SK-N-SH treated with all-trans-retinoic acid at 6 μM for 48 hours (cell line): ENCODE data around the gene FGF14.

Experiments
- ATAC-seq: fragments of 200-7000 bp; cut with Tn5 transposase; 3 replicates; pipeline ENCODE4 v1.9.1; 2020; ENCODE audit warnings: mild to moderate bottlenecking, moderate library complexity
- ARNTL ChIP-seq: fragments of 450-650 bp; formaldehyde crosslinking; IDR thresholded peaks from 2 replicates; pipeline ENCODE4 v1.5.0; 2020; ENCODE audit warnings: low read depth, mild to moderate bottlenecking, moderate library complexity, borderline replicate concordance
- BACH2 ChIP-seq: fragments of 250-450 bp; sonication (Bioruptor Pico); IDR thresholded peaks from 2 replicates; pipeline ENCODE4 v1.9.0; 2021; ENCODE audit warnings: mild to moderate bottlenecking, borderline replicate concordance
- CREB5 ChIP-seq: fragments of 250-450 bp; sonication (Bioruptor Pico); IDR thresholded peaks from 2 replicates; pipeline ENCODE4 v1.5.1; 2020; ENCODE audit warnings: low read depth, mild to moderate bottlenecking, moderate library complexity
- CSDC2 ChIP-seq: fragments of 250-450 bp; sonication (Bioruptor Pico); IDR thresholded peaks from 2 replicates; pipeline ENCODE4 v1.5.0; 2020; ENCODE audit warnings: mild to moderate bottlenecking, moderate library complexity
- CSRNP3 ChIP-seq: fragments of 250-450 bp; sonication (Bioruptor Pico); IDR thresholded peaks from 2 replicates; pipeline ENCODE4 v1.5.1; 2021; ENCODE audit warnings: mild to moderate bottlenecking, moderate library complexity
- ESRRG ChIP-seq: fragments of 250-450 bp; sonication (Bioruptor Pico); IDR thresholded peaks from 2 replicates; pipeline ENCODE4 v1.6.1; 2021; ENCODE audit warnings: mild to moderate bottlenecking
- GLIS3 ChIP-seq: fragments of 250-450 bp; sonication (Bioruptor Pico); IDR thresholded peaks from 2 replicates; pipeline ENCODE4 v1.5.0; 2020; ENCODE audit warnings: mild to moderate bottlenecking, moderate library complexity
- ISL1 ChIP-seq: fragments of 250-450 bp; sonication (Bioruptor Pico); IDR thresholded peaks from 2 replicates; pipeline ENCODE4 v2.1.2; 2022; ENCODE audit warnings: mild to moderate bottlenecking, moderate library complexity
- OSR1 ChIP-seq: fragments of 250-450 bp; sonication (Bioruptor Pico); IDR thresholded peaks from 2 replicates; pipeline ENCODE4 v1.8.0; 2022; ENCODE audit warnings: moderate library complexity, mild to moderate bottlenecking, inconsistent platforms
- PATZ1 ChIP-seq: fragments of 250-450 bp; sonication (Bioruptor Pico); IDR thresholded peaks from 2 replicates; pipeline ENCODE4 v1.8.0; 2020; ENCODE audit warnings: mild to moderate bottlenecking, moderate library complexity, borderline replicate concordance
- POU6F1 ChIP-seq: fragments of 250-450 bp; sonication (Bioruptor Pico); IDR thresholded peaks from 2 replicates; pipeline ENCODE4 v1.8.0; 2021; ENCODE audit warnings: low read depth, mild to moderate bottlenecking, moderate library complexity, borderline replicate concordance
- PPARA ChIP-seq: fragments of 250-450 bp; sonication (Bioruptor Pico); IDR thresholded peaks from 2 replicates; pipeline ENCODE4 v1.5.0; 2020; ENCODE audit warnings: mild to moderate bottlenecking, borderline replicate concordance
- SNAI2 ChIP-seq: fragments of 250-450 bp; sonication (Bioruptor Pico); IDR thresholded peaks from 2 replicates; pipeline ENCODE4 v1.5.0; 2020; ENCODE audit warnings: mild to moderate bottlenecking, moderate library complexity
- TCF4 ChIP-seq: fragments of 250-450 bp; sonication (Bioruptor Pico); IDR thresholded peaks from 2 replicates; pipeline ENCODE4 v1.8.0; 2021; ENCODE audit warnings: mild to moderate bottlenecking, moderate library complexity, borderline replicate concordance
- TOX ChIP-seq: fragments of 250-450 bp; sonication (Bioruptor Pico); IDR thresholded peaks from 2 replicates; pipeline ENCODE4 v1.8.0; 2021; ENCODE audit warnings: mild to moderate bottlenecking, moderate library complexity, borderline replicate concordance
- TSHZ2 ChIP-seq: fragments of 250-450 bp; sonication (Bioruptor Pico); IDR thresholded peaks from 2 replicates; pipeline ENCODE4 v1.5.0; 2020; ENCODE audit warnings: mild to moderate bottlenecking, moderate library complexity
- ZC3H10 ChIP-seq: fragments of 250-450 bp; sonication (Bioruptor Pico); IDR thresholded peaks from 2 replicates; pipeline ENCODE4 v1.5.1; 2021; ENCODE audit warnings: mild to moderate bottlenecking, moderate library complexity
- ZFP30 ChIP-seq: fragments of 450-650 bp; formaldehyde crosslinking; IDR thresholded peaks from 2 replicates; pipeline ENCODE4 v1.5.0; 2022; ENCODE audit warnings: mild to moderate bottlenecking, moderate library complexity
- ZNF565 ChIP-seq: fragments of 450-650 bp; formaldehyde crosslinking; conservative IDR thresholded peaks from 2 replicates; pipeline ENCODE4 v1.5.0; 2020; ENCODE audit warnings: low read depth, mild to moderate bottlenecking, moderate library complexity
- ZNF70 ChIP-seq: fragments of 450-650 bp; formaldehyde crosslinking; IDR thresholded peaks from 2 replicates; pipeline ENCODE4 v1.5.0; 2020; ENCODE audit warnings: mild to moderate bottlenecking, moderate library complexity

FGF14 gene

GRCh38 chr13:102376318-102376717, 25.5 kb downstream of the FGF14 start:
- TF ChIP-seq GLIS3 (no peak), OSR1 (CRISPR knock-in tag) (no peak), ISL1 (CRISPR knock-in tag) (no peak), BACH2 (CRISPR knock-in tag) (no peak), ZNF70 (no peak), TOX (no peak), POU6F1 (CRISPR knock-in tag) (no peak), ARNTL (CRISPR knock-in tag) (no peak), TSHZ2 (no peak), CSDC2 (CRISPR knock-in tag) (no peak), ESRRG (CRISPR knock-in tag) (no peak), CREB5 (CRISPR knock-in tag) (no peak), PATZ1 (no peak), TCF4 (CRISPR knock-in tag) (no peak)
- no peak for ATAC-seq

- ATAC-seq = no peak
- TF ChIP-seq ZC3H10 (CRISPR knock-in tag) (no peak), ZNF565 (CRISPR knock-in tag) (no peak), CSRNP3 (no peak), TOX (no peak), POU6F1 (CRISPR knock-in tag) (no peak), OSR1 (CRISPR knock-in tag) (no peak), TCF4 (CRISPR knock-in tag) (no peak), GLIS3 (no peak), ZNF70 (no peak), ARNTL (CRISPR knock-in tag) (no peak), PPARA (no peak), CREB5 (CRISPR knock-in tag) (no peak), PATZ1 (no peak), CSDC2 (CRISPR knock-in tag) (no peak), ZFP30 (CRISPR knock-in tag) (no peak), SNAI2 (CRISPR knock-in tag) (no peak), ESRRG (CRISPR knock-in tag) (no peak), TSHZ2 (no peak), BACH2 (CRISPR knock-in tag) (no peak)
- TF ChIP-seq, all 23 proteins: peak for 0
Observed at GRCh38 chr13:102374726-102375125, 27.1 kb downstream of the FGF14 start.
